Measurements from ENCODE around the gene ASTL.
A peak's percentile ranks its signal among the peaks of the same experiment; 100 is the strongest.
"Not testable (repeated sequence)": the region's sequence is repeated elsewhere in the genome, so short reads cannot be mapped to it uniquely, and the experiment has no call there.

Gene ASTL

GRCh38 chr2:96146153-96146880, 8.0 kb upstream of the ASTL start:
- DNase-seq (ENCODE audit: low read depth in 1 of 2, low spot score in 1 of 2) = peak; percentile 79 to 82

- no peak for DNase-seq (ENCODE audit: low read depth in 1 of 2, low spot score in 1 of 2)
These were observed 7.5 kb upstream of the ASTL start for GRCh38 chr2:96145848-96146152.

GRCh38 chr2:96145036-96145847, 6.9 kb upstream of the ASTL start, which contains the start of gene DUSP2:
DUSP2 (minus strand) TSS chr2:96145440; CDS start chr2:96145354, 86 bp downstream.
- DNase-seq (ENCODE audit: low read depth in 1 of 2, low spot score in 1 of 2) = peak; percentile 69 to 89

- peak in 1 of 2 donors; percentile 29 for DNase-seq (ENCODE audit: low read depth in 1 of 2, low spot score in 1 of 2)
These were observed 6.3 kb upstream of the ASTL start for GRCh38 chr2:96144481-96145035.

- DNase-seq (ENCODE audit: low read depth in 1 of 2, low spot score in 1 of 2) = no peak
These were observed 5.7 kb upstream of the ASTL start for GRCh38 chr2:96143848-96144480.

- DNase-seq (ENCODE audit: low read depth in 1 of 2, low spot score in 1 of 2) = no peak
These were observed 5.0 kb upstream of the ASTL start for GRCh38 chr2:96143231-96143847.

- DNase-seq (ENCODE audit: low read depth in 1 of 2, low spot score in 1 of 2) = peak in 1 of 2 donors; percentile 56
These were observed 4.2 kb upstream of the ASTL start for GRCh38 chr2:96142217-96143113.

- not testable (repeated sequence) for DNase-seq (ENCODE audit: low read depth in 1 of 2, low spot score in 1 of 2)
These were observed 3.3 kb upstream of the ASTL start for GRCh38 chr2:96141624-96141967.

GRCh38 chr2:96140941-96141623, 2.8 kb upstream of the ASTL start:
- DNase-seq (ENCODE audit: low read depth in 1 of 2, low spot score in 1 of 2) = no peak

GRCh38 chr2:96139181-96139758, 968 bp upstream of the ASTL start:
- DNase-seq (ENCODE audit: low read depth in 1 of 2, low spot score in 1 of 2) = no peak

- no peak for DNase-seq (ENCODE audit: low read depth in 1 of 2, low spot score in 1 of 2)
These were observed 752 bp downstream of the ASTL start for GRCh38 chr2:96137321-96138178.

GRCh38 chr2:96136129-96136720, 2.1 kb downstream of the ASTL start:
- DNase-seq (ENCODE audit: low read depth in 1 of 2, low spot score in 1 of 2) = no peak

GRCh38 chr2:96135621-96136020, 2.7 kb downstream of the ASTL start:
- no peak for DNase-seq (ENCODE audit: low read depth in 1 of 2, low spot score in 1 of 2)

GRCh38 chr2:96135171-96135570, 3.1 kb downstream of the ASTL start:
- no peak for DNase-seq (ENCODE audit: low read depth in 1 of 2, low spot score in 1 of 2)

GRCh38 chr2:96134421-96134820, 3.9 kb downstream of the ASTL start:
- DNase-seq (ENCODE audit: low read depth in 1 of 2, low spot score in 1 of 2) = no peak

GRCh38 chr2:96131813-96132745, 6.2 kb downstream of the ASTL start:
- DNase-seq (ENCODE audit: low read depth in 1 of 2, low spot score in 1 of 2) = no peak
